Memory B cell (primary cell): ENCODE measurements around the gene GNAZ.

Experiments
- ATAC-seq: fragments of 150-1000 bp; cut with Tn5 transposase; 2 replicates; pipeline ENCODE4 v1.10.0; 2021; ENCODE audit warnings: low read depth, mild to moderate bottlenecking, moderate library complexity
- DNase-seq, 2 donors: peaks; one replicate each; pipeline ENCODE4 v3.0.0; 2022; ENCODE audit warnings: low spot score in 2 of 2
- H3K27ac Mint-ChIP-seq: one replicate; pipeline ENCODE4 v1.8.0; 2022; ENCODE audit warnings: mild to moderate bottlenecking, moderate library complexity, mixed read lengths
- H3K27me3 Mint-ChIP-seq: one replicate; pipeline ENCODE4 v1.8.0; 2022; ENCODE audit warnings: mixed read lengths
- H3K36me3 Mint-ChIP-seq: one replicate; pipeline ENCODE4 v1.8.0; 2022; ENCODE audit warnings: mild to moderate bottlenecking, mixed read lengths
- H3K4me1 Mint-ChIP-seq: one replicate; pipeline ENCODE4 v1.8.0; 2022; ENCODE audit warnings: mixed read lengths
- H3K4me3 Mint-ChIP-seq: one replicate; pipeline ENCODE4 v1.8.0; 2022; ENCODE audit warnings: mild to moderate bottlenecking, moderate library complexity, mixed read lengths
- H3K9me3 Mint-ChIP-seq: one replicate; pipeline ENCODE4 v1.8.0; 2022; ENCODE audit warnings: mixed read lengths

Gene GNAZ

GRCh38 chr22:23073526-23074229, 3.4 kb downstream of the GNAZ start:
- H3K4me3 Mint-ChIP-seq, result no peak overlapping the region

GRCh38 chr22:23074451-23074850, 4.1 kb downstream of the GNAZ start:
- no peak for DNase-seq
- Mint-ChIP-seq H3K27ac (peak overlapping the region; percentile 35), H3K4me1 (peaks cover 14% of the 10 kb centered on the region), H3K9me3 (no peaks in the 10 kb centered on the region), H3K4me3 (no peak overlapping the region), H3K36me3 (no peaks in the 10 kb centered on the region), H3K27me3 (peaks cover 10% of the 10 kb centered on the region)
- no peak for ATAC-seq

More at GRCh38 chr22:23073526-23074229, 3.4 kb downstream of the GNAZ start:
- Mint-ChIP-seq H3K4me1 (peaks cover 14% of the 10 kb centered on the region), H3K9me3 (no peaks in the 10 kb centered on the region), H3K27ac (no peak overlapping the region), H3K36me3 (no peaks in the 10 kb centered on the region), H3K27me3 (peaks cover 9% of the 10 kb centered on the region)
- ATAC-seq (no peak), DNase-seq (no peak)

DNA sequence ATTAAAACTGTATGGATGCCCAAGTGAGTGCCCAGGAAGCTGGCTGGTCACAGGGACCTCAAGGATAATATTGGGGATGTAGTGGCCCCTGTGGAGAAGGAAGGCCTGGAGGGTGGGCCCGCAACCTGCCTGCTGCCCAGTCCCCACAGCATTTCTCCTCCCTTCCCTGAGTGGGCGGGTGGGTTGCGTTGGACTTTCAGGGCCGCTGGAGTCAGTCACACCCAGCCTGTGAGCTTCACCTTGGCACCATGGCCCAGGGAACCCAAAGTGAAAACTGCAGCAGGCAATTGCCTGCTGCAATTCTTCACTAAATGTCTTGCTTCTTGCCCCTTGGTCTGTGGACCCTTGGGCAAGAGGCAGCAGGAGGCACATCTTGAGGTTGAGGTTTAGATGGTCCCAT, 4.7 kb downstream of the GNAZ start:
- Mint-ChIP-seq H3K27me3 (peaks cover 10% of the 10 kb centered on the region), H3K27ac (no peak overlapping the region), H3K4me1 (peaks cover 14% of the 10 kb centered on the region), H3K36me3 (no peaks in the 10 kb centered on the region), H3K9me3 (no peaks in the 10 kb centered on the region), H3K4me3 (no peak overlapping the region)
- DNase-seq (no peak), ATAC-seq (no peak)

- Mint-ChIP-seq H3K27me3 (peaks cover 10% of the 10 kb centered on the region), H3K36me3 (no peaks in the 10 kb centered on the region), H3K9me3 (no peaks in the 10 kb centered on the region), H3K4me1 (peaks cover 14% of the 10 kb centered on the region), H3K27ac (no peak overlapping the region), H3K4me3 (no peak overlapping the region)
- no peak for ATAC-seq
- DNase-seq, result no peak
These were observed 5.4 kb downstream of the GNAZ start for GRCh38 chr22:23075525-23076216.

DNA sequence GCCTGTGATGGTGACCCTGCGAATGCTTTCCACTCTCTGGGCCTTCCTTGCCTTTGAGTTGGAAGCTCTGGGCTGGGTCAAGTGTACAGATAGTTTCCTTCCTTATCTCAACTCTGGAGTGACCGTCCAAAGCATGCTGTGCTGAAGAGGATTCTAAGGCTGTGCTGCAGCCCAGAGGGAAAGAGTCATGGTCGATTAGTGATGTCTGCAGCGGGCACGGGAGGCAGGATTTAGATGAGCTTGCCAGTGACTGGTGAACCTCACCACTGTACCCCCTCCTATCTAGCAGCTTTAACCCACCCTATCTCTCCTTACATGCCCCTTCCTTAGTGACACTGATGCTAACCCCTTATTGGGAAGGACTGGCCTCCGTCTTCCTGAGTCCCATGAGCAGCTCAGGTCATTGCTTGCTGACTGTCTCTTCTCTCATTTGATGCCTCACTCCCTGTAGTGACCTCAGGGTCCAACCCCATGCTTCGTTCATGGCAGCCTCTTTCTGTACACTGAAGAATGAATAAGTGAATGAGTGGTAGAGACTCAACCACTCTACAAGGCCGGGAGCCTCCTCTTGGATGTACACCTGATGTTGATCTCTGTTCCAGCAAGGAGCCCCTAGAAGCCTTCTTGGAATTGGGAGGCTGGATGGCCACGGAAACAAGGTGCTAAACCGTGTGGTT, 6.7 kb downstream of the GNAZ start:
- H3K27me3 Mint-ChIP-seq, result peaks cover 8% of the 10 kb centered on the region
- no peak overlapping the region for H3K4me3 Mint-ChIP-seq
- H3K9me3 Mint-ChIP-seq, result no peaks in the 10 kb centered on the region
- no peak for DNase-seq
- ATAC-seq, result no peak
- H3K4me1 Mint-ChIP-seq, result peaks cover 8% of the 10 kb centered on the region
- no peak overlapping the region for H3K27ac Mint-ChIP-seq
- no peaks in the 10 kb centered on the region for H3K36me3 Mint-ChIP-seq

- no peaks in the 10 kb centered on the region for H3K9me3 Mint-ChIP-seq
- no peaks in the 10 kb centered on the region for H3K36me3 Mint-ChIP-seq
- peaks cover 10% of the 10 kb centered on the region for H3K27me3 Mint-ChIP-seq
- H3K27ac Mint-ChIP-seq, result no peak overlapping the region
- H3K4me3 Mint-ChIP-seq, result no peak overlapping the region
- DNase-seq, result no peak
- peaks cover 10% of the 10 kb centered on the region for H3K4me1 Mint-ChIP-seq
- no peak for ATAC-seq
These were observed 7.5 kb downstream of the GNAZ start for GRCh38 chr22:23077627-23078461.

GRCh38 chr22:23078462-23078787, 8.1 kb downstream of the GNAZ start:
- H3K27ac Mint-ChIP-seq, result no peak overlapping the region
- no peaks in the 10 kb centered on the region for H3K36me3 Mint-ChIP-seq
- no peaks in the 10 kb centered on the region for H3K9me3 Mint-ChIP-seq
- DNase-seq (no peak), ATAC-seq (no peak)
- H3K4me1 Mint-ChIP-seq, result peaks cover 12% of the 10 kb centered on the region
- peaks cover 10% of the 10 kb centered on the region for H3K27me3 Mint-ChIP-seq
- no peak overlapping the region for H3K4me3 Mint-ChIP-seq

DNA sequence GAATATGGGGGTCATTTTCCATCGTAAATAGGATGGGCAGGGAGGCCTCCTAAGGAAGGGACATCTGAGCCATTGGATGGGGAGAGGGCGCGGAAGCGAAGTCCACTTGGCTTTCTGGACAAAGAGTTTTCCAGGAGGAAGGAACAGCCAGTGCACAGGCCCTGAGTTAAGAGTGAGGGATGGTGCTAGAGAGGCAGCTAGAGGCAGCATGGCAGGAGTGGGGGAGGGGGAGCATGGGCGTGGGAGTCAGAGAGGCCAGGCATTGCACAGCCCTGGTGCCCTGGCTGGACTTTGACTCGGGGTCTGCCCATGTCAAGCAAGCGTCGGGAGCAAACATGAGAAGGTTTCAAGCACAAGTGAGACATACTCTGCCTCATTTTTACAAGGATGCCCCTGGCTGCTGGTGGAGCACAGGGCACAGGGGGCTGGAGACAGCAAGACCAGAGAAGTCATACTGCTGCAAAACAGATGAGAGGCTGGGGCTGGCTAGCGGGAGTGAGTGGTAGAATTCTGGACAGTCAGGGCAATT, 9.0 kb downstream of the GNAZ start:
- H3K27ac Mint-ChIP-seq, result peak overlapping the region; percentile 46
- H3K9me3 Mint-ChIP-seq, result no peaks in the 10 kb centered on the region
- H3K27me3 Mint-ChIP-seq, result peaks cover 7% of the 10 kb centered on the region
- ATAC-seq (no peak), DNase-seq (no peak)
- H3K4me3 Mint-ChIP-seq, result no peak overlapping the region
- H3K36me3 Mint-ChIP-seq, result no peaks in the 10 kb centered on the region
- peaks cover 12% of the 10 kb centered on the region for H3K4me1 Mint-ChIP-seq

- H3K27ac Mint-ChIP-seq, result peak overlapping the region; percentile 46
These were observed 9.6 kb downstream of the GNAZ start for GRCh38 chr22:23079814-23080521.

DNA sequence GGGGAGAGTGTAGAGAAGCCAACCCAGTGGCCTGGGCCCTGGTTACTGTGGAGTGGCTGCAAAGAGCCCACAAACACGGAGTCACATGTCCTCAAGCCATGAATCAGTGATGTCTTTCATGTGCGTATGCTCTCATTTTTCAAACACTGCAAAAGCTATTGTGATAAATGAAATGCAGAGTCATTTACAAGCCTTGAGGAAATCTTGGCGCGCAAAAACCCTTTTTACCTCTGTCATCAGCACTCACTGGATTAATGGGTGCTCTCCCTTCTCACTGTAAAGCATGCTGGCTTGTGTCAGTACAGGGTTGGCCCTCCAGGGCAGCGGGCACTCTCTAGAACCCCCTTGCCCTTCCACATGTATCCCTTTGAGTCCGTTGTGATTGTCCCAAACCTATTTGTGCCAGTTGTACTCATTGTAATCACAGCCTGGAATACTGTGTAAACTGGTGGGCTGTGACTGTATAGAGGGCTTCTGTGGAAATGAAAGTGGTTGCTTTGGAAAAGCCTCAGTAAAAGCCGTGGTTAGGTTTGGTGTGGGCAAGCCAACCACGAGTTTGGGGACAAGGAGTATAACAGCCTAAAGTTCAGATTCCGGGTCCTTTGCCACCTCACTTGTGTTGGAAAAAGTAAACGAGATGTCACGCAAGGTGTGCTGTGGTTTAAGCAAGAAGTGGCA, 10.4 kb downstream of the GNAZ start:
- no peaks in the 10 kb centered on the region for H3K36me3 Mint-ChIP-seq
- DNase-seq, result no peak
- ATAC-seq, result no peak
- H3K4me1 Mint-ChIP-seq, result peaks cover 12% of the 10 kb centered on the region
- H3K27me3 Mint-ChIP-seq, result peaks cover 7% of the 10 kb centered on the region
- H3K27ac Mint-ChIP-seq, result no peak overlapping the region
- H3K4me3 Mint-ChIP-seq, result no peak overlapping the region
- H3K9me3 Mint-ChIP-seq, result no peaks in the 10 kb centered on the region

More at GRCh38 chr22:23079814-23080521, 9.6 kb downstream of the GNAZ start:
- ATAC-seq (no peak), DNase-seq (no peak)
- Mint-ChIP-seq H3K4me3 (no peak overlapping the region), H3K36me3 (no peaks in the 10 kb centered on the region), H3K27me3 (peaks cover 7% of the 10 kb centered on the region), H3K9me3 (no peaks in the 10 kb centered on the region), H3K4me1 (peaks cover 12% of the 10 kb centered on the region)

GRCh38 chr22:23082534-23083314, 12.4 kb downstream of the GNAZ start:
- DNase-seq (no peak), ATAC-seq (no peak)
- peaks cover 19% of the 10 kb centered on the region for H3K4me1 Mint-ChIP-seq
- H3K4me3 Mint-ChIP-seq, result no peak overlapping the region
- H3K9me3 Mint-ChIP-seq, result no peaks in the 10 kb centered on the region
- no peak overlapping the region for H3K27ac Mint-ChIP-seq
- H3K36me3 Mint-ChIP-seq, result no peaks in the 10 kb centered on the region
- peaks cover 5% of the 10 kb centered on the region for H3K27me3 Mint-ChIP-seq

GRCh38 chr22:23083315-23084021, 13.1 kb downstream of the GNAZ start:
- DNase-seq (no peak), ATAC-seq (no peak)
- Mint-ChIP-seq H3K27ac (no peak overlapping the region), H3K27me3 (peaks cover 5% of the 10 kb centered on the region), H3K9me3 (no peaks in the 10 kb centered on the region), H3K4me3 (no peak overlapping the region), H3K4me1 (peaks cover 14% of the 10 kb centered on the region), H3K36me3 (no peaks in the 10 kb centered on the region)
